Prostate gland (tissue), 2 donors: ENCODE data around the gene PRPSAP1. TPM values are rescaled to one million over a fixed set of nuclear protein-coding genes. Genes with fewer than 3 reads are reported as not detected.

Experiments
- DNase-seq: peaks from one replicate; pipeline ENCODE4 v3.0.0-alpha.2; 2019; ENCODE audit warnings: low spot score
- H3K27ac ChIP-seq, 2 donors: fragments of 200-600 bp; sonication (generic); 2 replicates each; pipeline ENCODE4 v1.5.1; 2017 to 2019
- H3K27me3 ChIP-seq: fragments of 200-600 bp; sonication (generic); replicated peaks from 2 replicates; pipeline ENCODE4 v1.5.1; 2019; ENCODE audit not compliant: insufficient read depth
- H3K36me3 ChIP-seq, 2 donors: fragments of 200-600 bp; sonication (generic); 1 replicate in 1 of 2; 2 replicates in 1 of 2; pipeline versions ENCODE4 v1.5.1 to v1.8.1; 2017 to 2019
- H3K4me1 ChIP-seq: fragments of 200-600 bp; sonication (generic); replicated peaks from 2 replicates; pipeline ENCODE4 v1.5.1; 2019
- H3K4me3 ChIP-seq, 2 donors: fragments of 200-600 bp; sonication (generic); 2 replicates each; pipeline ENCODE4 v1.5.1; 2017 to 2019
- H3K9me3 ChIP-seq: fragments of 200-600 bp; sonication (generic); 2 replicates; pipeline ENCODE4 v1.5.1; 2017
- CTCF ChIP-seq, 4 experiments: fragments of 200-600 bp in 2 of 4; fragments of 450-650 bp in 2 of 4; sonication (generic) in 2 of 4; IDR thresholded peaks; 1 replicate in 3 of 4; 2 replicates in 1 of 4; pipeline ENCODE4 v1.5.1; 2016 to 2019; ENCODE audit warnings: antibody characterized with exemption in 4 of 4, mild to moderate bottlenecking in 2 of 4, moderate library complexity in 2 of 4
- POLR2A ChIP-seq: fragments of 450-650 bp; IDR thresholded peaks from one replicate; pipeline ENCODE4 v1.6.1; 2016; ENCODE audit warnings: antibody characterized with exemption, mild to moderate bottlenecking
- POLR2AphosphoS5 ChIP-seq: sonication (generic); formaldehyde crosslinking; IDR thresholded peaks from one replicate; pipeline ENCODE4 v1.6.1; 2017; ENCODE audit warnings: antibody characterized with exemption
- WGBS: methylation state at CpG from one replicate; pipeline ENCODE4 v1.1.5; 2018; 5-methylcytosine and 5-hydroxymethylcytosine counted together
- intact Hi-C: fragments of 100-400 bp; cut with DNase I; formaldehyde crosslinking; loops from one replicate; pipeline ENCODE4 v1.14.2; 2022
- total RNA-seq, 2 donors: library from RNA; depleted of rRNA; stranded (reverse); fragments of >200 nt; gene quantifications; one replicate each; pipeline ENCODE4 v1.1.0, GENCODE V29; 2016

The PRPSAP1 gene
- total RNA-seq, 2 donors from 2014 or later: 51.5 to 115 TPM

DNA sequence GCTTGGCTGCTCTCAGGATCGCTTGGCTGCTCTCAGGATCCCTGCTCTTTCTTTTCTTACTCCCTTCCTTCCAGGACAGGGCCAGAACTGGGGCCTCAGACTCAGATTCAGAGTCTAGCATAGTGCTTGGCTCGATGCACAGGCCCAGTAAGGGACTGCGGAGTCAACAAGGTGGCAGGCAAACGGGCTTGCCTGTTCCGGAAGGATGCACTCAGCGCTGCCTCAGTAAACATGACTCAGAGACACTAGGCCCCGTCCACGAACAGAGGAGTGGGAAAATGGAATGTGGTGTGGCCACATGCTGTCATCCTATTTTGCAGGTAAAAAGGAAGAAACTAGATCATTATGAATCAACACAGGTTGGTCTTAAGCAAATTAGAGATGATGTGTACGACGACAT lies 40.5 kb upstream of the PRPSAP1 start:
- no peak overlapping the region for H3K4me3 ChIP-seq
- H3K36me3 ChIP-seq: peaks cover 0 to 16% of the 10 kb centered on the region in 2 donors
- 62% methylated on average over 10 of the region's 10 CpGs for WGBS
- no peak overlapping the region for H3K27ac ChIP-seq
- no peaks in the 10 kb centered on the region for H3K4me1 ChIP-seq
- H3K27me3 ChIP-seq: no peaks in the 10 kb centered on the region
- TF ChIP-seq POLR2AphosphoS5 (no peak), POLR2A (no peak), CTCF (IDR thresholded peaks at IDR 0.05) (no peak)
- intact Hi-C loops: no loop called here
- no peak for DNase-seq
- H3K9me3 ChIP-seq: no peaks in the 10 kb centered on the region

GRCh38 chr17:76391200-76391715 lies 37.5 kb upstream of the PRPSAP1 start:
- no peaks in the 10 kb centered on the region for H3K9me3 ChIP-seq
- 91% methylated on average over 21 of the region's 21 CpGs for WGBS
- no peaks in the 10 kb centered on the region for H3K4me1 ChIP-seq
- no peak for DNase-seq
- H3K4me3 ChIP-seq: no peak overlapping the region
- peaks cover 0 to 9% of the 10 kb centered on the region in 2 donors for H3K36me3 ChIP-seq
- intact Hi-C loops: no loop called here
- H3K27ac ChIP-seq: no peak overlapping the region
- TF ChIP-seq CTCF (IDR thresholded peaks at IDR 0.05) (no peak), POLR2A (no peak), POLR2AphosphoS5 (no peak)
- H3K27me3 ChIP-seq: no peaks in the 10 kb centered on the region

- DNase-seq: no peak
- H3K9me3 ChIP-seq: no peaks in the 10 kb centered on the region
- no peak for TF ChIP-seq POLR2AphosphoS5
- no peak for TF ChIP-seq POLR2A
- no peak for TF ChIP-seq CTCF (IDR thresholded peaks at IDR 0.05)
- intact Hi-C loops: no loop called here
- H3K27me3 ChIP-seq: no peaks in the 10 kb centered on the region
- H3K4me3 ChIP-seq: no peak overlapping the region
- 78% methylated on average over 11 of the region's 11 CpGs for whole genome bisulfite sequencing
- no peak overlapping the region for H3K27ac ChIP-seq
- H3K36me3 ChIP-seq: no peaks in the 10 kb centered on the region
- no peaks in the 10 kb centered on the region for H3K4me1 ChIP-seq
These were observed 36.3 kb upstream of the PRPSAP1 start for GRCh38 chr17:76390003-76390421.

DNA sequence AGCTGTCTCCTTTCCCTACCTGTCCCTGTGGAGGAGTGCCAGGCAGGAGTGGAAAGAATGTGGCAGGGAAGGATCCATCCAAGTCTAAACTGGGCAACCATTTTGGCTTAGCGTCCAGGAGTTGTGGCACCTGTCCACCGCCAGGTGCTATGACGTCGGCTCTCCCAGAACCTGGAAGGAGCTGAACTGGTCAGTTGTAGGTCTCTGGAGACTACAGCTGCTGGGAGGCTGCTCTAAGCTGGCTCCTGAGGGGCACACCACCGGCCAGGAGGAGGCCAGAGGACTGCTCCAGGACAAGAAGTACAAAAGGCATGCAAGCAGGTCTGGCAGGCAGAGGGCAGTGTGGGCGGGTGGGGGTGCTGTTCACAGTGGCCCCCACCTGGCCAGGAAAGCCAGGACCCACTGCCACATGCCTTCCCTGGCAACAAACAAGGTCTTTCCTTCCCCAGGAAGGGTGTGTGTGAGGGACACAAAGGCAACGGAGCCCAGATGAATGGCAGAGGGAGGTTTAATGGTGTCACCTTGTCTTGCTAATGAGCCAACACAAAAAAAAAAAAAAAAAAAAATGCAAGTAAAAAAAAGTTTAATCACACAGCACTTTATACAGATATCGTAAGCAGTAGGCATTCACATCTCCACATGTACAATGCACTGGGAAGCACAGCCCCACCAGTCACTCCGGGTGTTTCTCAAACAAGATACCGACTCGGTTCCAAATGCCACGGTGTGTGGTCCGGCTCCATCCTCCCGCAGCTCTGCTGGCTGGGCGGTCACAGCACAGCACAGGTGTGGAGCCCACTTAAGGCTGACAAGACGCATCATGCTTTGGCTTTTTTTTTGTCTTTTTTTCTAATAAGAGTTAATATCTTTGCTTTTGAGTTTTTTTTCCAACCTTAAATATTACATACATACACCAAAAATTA lies 35.5 kb upstream of the PRPSAP1 start:
- H3K27ac ChIP-seq: no peak overlapping the region
- no peak overlapping the region for H3K4me3 ChIP-seq
- intact Hi-C loops: no loop called here
- no peak for TF ChIP-seq POLR2A
- no peak for TF ChIP-seq POLR2AphosphoS5
- peak in 2 of 4 experiments; percentile 22 to 30 for TF ChIP-seq CTCF (IDR thresholded peaks at IDR 0.05)
- H3K9me3 ChIP-seq: no peaks in the 10 kb centered on the region
- no peak for DNase-seq
- no peaks in the 10 kb centered on the region for H3K27me3 ChIP-seq
- no peaks in the 10 kb centered on the region for H3K4me1 ChIP-seq
- H3K36me3 ChIP-seq: no peaks in the 10 kb centered on the region
- WGBS: 56% methylated on average over 16 of the region's 16 CpGs
